LNCAP (cell line): ENCODE data around the gene SLC6A4.

ENCODE experiments used
- CTCF ChIP-seq: fragments of 450-650 bp; IDR thresholded peaks from 2 replicates; pipeline ENCODE4 v1.5.1; 2017; ENCODE audit warnings: mild to moderate bottlenecking

The SLC6A4 gene

GRCh38 chr17:30232824-30233427 lies 2.6 kb downstream of the SLC6A4 start:
- TF ChIP-seq CTCF: no peak

GRCh38 chr17:30232015-30232823 lies 3.3 kb downstream of the SLC6A4 start:
- no peak for TF ChIP-seq CTCF

GRCh38 chr17:30230596-30231125 lies 4.8 kb downstream of the SLC6A4 start:
- TF ChIP-seq CTCF: no peak

GRCh38 chr17:30229012-30229411 lies 6.5 kb downstream of the SLC6A4 start:
- no peak for TF ChIP-seq CTCF

- TF ChIP-seq CTCF: no peak
Measured at GRCh38 chr17:30228011-30228410, 7.5 kb downstream of the SLC6A4 start.

GRCh38 chr17:30226878-30227277 lies 8.6 kb downstream of the SLC6A4 start:
- TF ChIP-seq CTCF: no peak

- no peak for TF ChIP-seq CTCF
Measured at GRCh38 chr17:30225919-30226553, 9.5 kb downstream of the SLC6A4 start.
